ENCODE results near the gene TUBA8.
"Not testable (repeated sequence)": the region's sequence is repeated elsewhere in the genome, so short reads cannot be mapped to it uniquely, and the experiment has no call there.

The TUBA8 gene

GRCh38 chr22:18173441-18173840, 62.8 kb downstream of the TUBA8 start:
- not testable (repeated sequence) for DNase-seq (ENCODE audit: low spot score)
